BLaER1 (cell line): ENCODE measurements around the gene MYMX.

Experiments
- H3K27ac ChIP-seq: shearing (Covaris generic); formaldehyde crosslinking; 2 replicates; pipeline ENCODE4 v1.8.1; 2022
- H3K27me3 ChIP-seq: shearing (Covaris generic); formaldehyde crosslinking; 2 replicates; pipeline ENCODE4 v1.8.1; 2022
- H3K36me3 ChIP-seq: shearing (Covaris generic); formaldehyde crosslinking; 2 replicates; pipeline ENCODE4 v1.8.1; 2022
- H3K4me1 ChIP-seq: shearing (Covaris generic); formaldehyde crosslinking; 2 replicates; pipeline ENCODE4 v1.8.1; 2022
- H3K4me2 ChIP-seq: shearing (Covaris generic); formaldehyde crosslinking; 2 replicates; pipeline ENCODE4 v1.8.1; 2022
- H3K4me3 ChIP-seq: shearing (Covaris generic); formaldehyde crosslinking; 2 replicates; pipeline ENCODE4 v1.8.1; 2022
- H3K9ac ChIP-seq: shearing (Covaris generic); formaldehyde crosslinking; 2 replicates; pipeline ENCODE4 v1.8.1; 2022
- H3K9me3 ChIP-seq: shearing (Covaris generic); formaldehyde crosslinking; 2 replicates; pipeline ENCODE4 v1.8.1; 2022
- H4K20me1 ChIP-seq: shearing (Covaris generic); formaldehyde crosslinking; 2 replicates; pipeline ENCODE4 v1.8.1; 2022
- Cebpa-rat ChIP-seq: shearing (Covaris generic); IDR thresholded peaks from 2 replicates; pipeline ENCODE4 v1.8.1; 2022

The MYMX gene

GRCh38 chr6:44224029-44224964 lies 7.6 kb downstream of the MYMX start:
- Histone ChIP-seq H3K27me3 (no peaks in the 10 kb centered on the region), H3K9ac (peak overlapping the region; percentile 78), H3K4me2 (peak overlapping the region; percentile 81), H3K9me3 (no peaks in the 10 kb centered on the region), H3K27ac (peak overlapping the region; percentile 33), H3K36me3 (peaks cover 21% of the 10 kb centered on the region), H3K4me1 (peaks cover 67% of the 10 kb centered on the region), H4K20me1 (peaks cover 45% of the 10 kb centered on the region), H3K4me3 (peak overlapping the region; percentile 73)
- no peak for TF ChIP-seq Cebpa-rat

- H3K4me2 ChIP-seq = peak overlapping the region; percentile 81
- peak overlapping the region; percentile 78; the same call in 1 of the 2 replicates for H3K9ac ChIP-seq
- no peaks in the 10 kb centered on the region for H3K9me3 ChIP-seq
- H4K20me1 ChIP-seq = peaks cover 45% of the 10 kb centered on the region
- H3K4me3 ChIP-seq = peak overlapping the region; percentile 73
- peaks cover 28% of the 10 kb centered on the region for H3K36me3 ChIP-seq
- no peaks in the 10 kb centered on the region for H3K27me3 ChIP-seq
- peak overlapping the region; percentile 33; the same call in 1 of the 2 replicates for H3K27ac ChIP-seq
- no peak for TF ChIP-seq Cebpa-rat
- H3K4me1 ChIP-seq = peaks cover 62% of the 10 kb centered on the region
Observed at GRCh38 chr6:44224965-44225305, 8.2 kb downstream of the MYMX start.

GRCh38 chr6:44225579-44226325 lies 9.0 kb downstream of the MYMX start:
- H3K9ac ChIP-seq = peak overlapping the region; percentile 33; the same call in 1 of the 2 replicates
- no peak for TF ChIP-seq Cebpa-rat
- 0 out of 2 replicates have a peak overlapping the region, but pooled peaks have one; percentile 8 for H3K4me3 ChIP-seq
- H3K9me3 ChIP-seq = no peaks in the 10 kb centered on the region
- H4K20me1 ChIP-seq = peaks cover 45% of the 10 kb centered on the region
- H3K27me3 ChIP-seq = no peaks in the 10 kb centered on the region
- peak overlapping the region; percentile 59 for H3K27ac ChIP-seq
- H3K36me3 ChIP-seq = peaks cover 36% of the 10 kb centered on the region
- H3K4me1 ChIP-seq = peaks cover 58% of the 10 kb centered on the region
- H3K4me2 ChIP-seq = peak overlapping the region; percentile 81

- no peak overlapping the region for H3K4me3 ChIP-seq
- H3K36me3 ChIP-seq = peaks cover 44% of the 10 kb centered on the region
- peak overlapping the region; percentile 59; the same call in 1 of the 2 replicates for H3K27ac ChIP-seq
- peaks cover 45% of the 10 kb centered on the region for H4K20me1 ChIP-seq
- H3K4me2 ChIP-seq = peak overlapping the region; percentile 81
- H3K9ac ChIP-seq = peak overlapping the region; percentile 33
- TF ChIP-seq Cebpa-rat = no peak
- H3K27me3 ChIP-seq = no peaks in the 10 kb centered on the region
- H3K9me3 ChIP-seq = no peaks in the 10 kb centered on the region
- peaks cover 51% of the 10 kb centered on the region for H3K4me1 ChIP-seq
Observed at GRCh38 chr6:44226368-44227147, 9.8 kb downstream of the MYMX start.

- no peaks in the 10 kb centered on the region for H3K27me3 ChIP-seq
- H3K4me1 ChIP-seq = peaks cover 46% of the 10 kb centered on the region
- peak overlapping the region; percentile 33 for H3K9ac ChIP-seq
- peaks cover 51% of the 10 kb centered on the region for H3K36me3 ChIP-seq
- H3K4me2 ChIP-seq = peak overlapping the region; percentile 81
- TF ChIP-seq Cebpa-rat = no peak
- H3K9me3 ChIP-seq = no peaks in the 10 kb centered on the region
- peaks cover 45% of the 10 kb centered on the region for H4K20me1 ChIP-seq
- H3K4me3 ChIP-seq = no peak overlapping the region
- H3K27ac ChIP-seq = peak overlapping the region; percentile 59; the same call in 1 of the 2 replicates
Observed at GRCh38 chr6:44227148-44227793, 10.5 kb downstream of the MYMX start.

GRCh38 chr6:44228031-44228430 lies 11.3 kb downstream of the MYMX start:
- H3K4me1 ChIP-seq = peaks cover 44% of the 10 kb centered on the region
- no peaks in the 10 kb centered on the region for H3K27me3 ChIP-seq
- no peak overlapping the region for H3K4me2 ChIP-seq
- H3K27ac ChIP-seq = no peak overlapping the region
- H3K4me3 ChIP-seq = no peak overlapping the region
- peaks cover 59% of the 10 kb centered on the region for H3K36me3 ChIP-seq
- H3K9me3 ChIP-seq = no peaks in the 10 kb centered on the region
- peaks cover 45% of the 10 kb centered on the region for H4K20me1 ChIP-seq
- no peak for TF ChIP-seq Cebpa-rat
- no peak overlapping the region for H3K9ac ChIP-seq

GRCh38 chr6:44228433-44228832 lies 11.7 kb downstream of the MYMX start:
- no peak overlapping the region for H3K9ac ChIP-seq
- no peaks in the 10 kb centered on the region for H3K9me3 ChIP-seq
- no peaks in the 10 kb centered on the region for H3K27me3 ChIP-seq
- TF ChIP-seq Cebpa-rat = no peak
- no peak overlapping the region for H3K4me3 ChIP-seq
- H3K36me3 ChIP-seq = peaks cover 63% of the 10 kb centered on the region
- H4K20me1 ChIP-seq = peaks cover 45% of the 10 kb centered on the region
- no peak overlapping the region for H3K4me2 ChIP-seq
- H3K27ac ChIP-seq = no peak overlapping the region
- H3K4me1 ChIP-seq = peaks cover 46% of the 10 kb centered on the region

GRCh38 chr6:44228836-44229235 lies 12.1 kb downstream of the MYMX start:
- H3K36me3 ChIP-seq = peaks cover 67% of the 10 kb centered on the region
- peaks cover 50% of the 10 kb centered on the region for H3K4me1 ChIP-seq
- no peak overlapping the region for H3K27ac ChIP-seq
- peaks cover 45% of the 10 kb centered on the region for H4K20me1 ChIP-seq
- H3K4me2 ChIP-seq = no peak overlapping the region
- H3K9ac ChIP-seq = no peak overlapping the region
- no peaks in the 10 kb centered on the region for H3K9me3 ChIP-seq
- no peak overlapping the region for H3K4me3 ChIP-seq
- no peak for TF ChIP-seq Cebpa-rat
- H3K27me3 ChIP-seq = no peaks in the 10 kb centered on the region

GRCh38 chr6:44229376-44230033 lies 12.8 kb downstream of the MYMX start:
- TF ChIP-seq Cebpa-rat = no peak
- peaks cover 52% of the 10 kb centered on the region for H3K4me1 ChIP-seq
- H3K27ac ChIP-seq = no peak overlapping the region
- no peaks in the 10 kb centered on the region for H3K27me3 ChIP-seq
- no peak overlapping the region for H3K4me3 ChIP-seq
- no peaks in the 10 kb centered on the region for H3K9me3 ChIP-seq
- peaks cover 43% of the 10 kb centered on the region for H4K20me1 ChIP-seq
- H3K4me2 ChIP-seq = no peak overlapping the region
- peaks cover 67% of the 10 kb centered on the region for H3K36me3 ChIP-seq
- H3K9ac ChIP-seq = no peak overlapping the region
